PC-9 (cell line): ENCODE measurements around the gene CDK11B.

Source experiments
- EZH2 ChIP-seq: fragments of 200-600 bp; sonication (generic); IDR thresholded peaks from 2 replicates; pipeline ENCODE4 v1.8.0; 2017; ENCODE audit warnings: antibody characterized with exemption, low read depth
- TF ChIP-seq, protein P1 (sequence below): fragments of 200-600 bp; sonication (generic); conservative IDR thresholded peaks from 2 replicates; pipeline ENCODE4 v1.6.1; 2017; ENCODE audit warnings: mixed run types, antibody characterized with exemption, mild to moderate bottlenecking, moderate library complexity

DNA sequence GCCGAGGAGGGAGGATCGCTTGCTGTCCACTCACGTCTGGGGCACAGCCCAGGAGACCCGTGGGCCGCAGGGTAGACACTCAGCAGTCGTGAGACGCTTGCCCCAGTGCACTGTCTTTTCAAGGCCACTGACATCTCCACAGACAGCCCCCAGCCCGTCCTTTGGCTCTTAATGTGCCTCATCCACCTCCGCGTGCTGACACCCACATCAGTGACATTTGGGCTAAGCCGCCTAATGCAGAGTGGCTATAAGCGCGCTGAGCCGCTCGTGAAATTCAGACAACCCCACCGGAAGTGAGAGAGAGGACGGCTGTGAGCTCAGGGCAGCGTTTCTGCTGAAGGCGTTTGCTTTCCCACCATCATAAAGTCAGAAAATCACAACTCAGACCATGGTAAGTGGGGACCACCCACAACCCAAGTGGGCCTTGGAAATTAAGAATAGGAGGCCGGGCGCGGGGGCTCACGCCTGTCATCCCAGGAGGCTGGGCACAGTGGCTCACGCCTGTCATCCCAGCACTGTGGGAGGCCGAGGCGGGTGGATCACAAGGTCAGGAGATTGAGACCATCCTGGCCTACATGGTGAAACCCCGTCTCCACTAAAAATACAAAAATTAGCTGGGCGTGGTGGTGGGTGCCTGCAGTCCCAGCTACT lies 25.4 kb upstream of the CDK11B start:
- TF ChIP-seq, protein P1, sequence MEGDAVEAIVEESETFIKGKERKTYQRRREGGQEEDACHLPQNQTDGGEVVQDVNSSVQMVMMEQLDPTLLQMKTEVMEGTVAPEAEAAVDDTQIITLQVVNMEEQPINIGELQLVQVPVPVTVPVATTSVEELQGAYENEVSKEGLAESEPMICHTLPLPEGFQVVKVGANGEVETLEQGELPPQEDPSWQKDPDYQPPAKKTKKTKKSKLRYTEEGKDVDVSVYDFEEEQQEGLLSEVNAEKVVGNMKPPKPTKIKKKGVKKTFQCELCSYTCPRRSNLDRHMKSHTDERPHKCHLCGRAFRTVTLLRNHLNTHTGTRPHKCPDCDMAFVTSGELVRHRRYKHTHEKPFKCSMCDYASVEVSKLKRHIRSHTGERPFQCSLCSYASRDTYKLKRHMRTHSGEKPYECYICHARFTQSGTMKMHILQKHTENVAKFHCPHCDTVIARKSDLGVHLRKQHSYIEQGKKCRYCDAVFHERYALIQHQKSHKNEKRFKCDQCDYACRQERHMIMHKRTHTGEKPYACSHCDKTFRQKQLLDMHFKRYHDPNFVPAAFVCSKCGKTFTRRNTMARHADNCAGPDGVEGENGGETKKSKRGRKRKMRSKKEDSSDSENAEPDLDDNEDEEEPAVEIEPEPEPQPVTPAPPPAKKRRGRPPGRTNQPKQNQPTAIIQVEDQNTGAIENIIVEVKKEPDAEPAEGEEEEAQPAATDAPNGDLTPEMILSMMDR: no peak
- no peak for TF ChIP-seq EZH2
